ENCODE data around the gene KCNC3.

- TF ChIP-seq, protein P1, sequence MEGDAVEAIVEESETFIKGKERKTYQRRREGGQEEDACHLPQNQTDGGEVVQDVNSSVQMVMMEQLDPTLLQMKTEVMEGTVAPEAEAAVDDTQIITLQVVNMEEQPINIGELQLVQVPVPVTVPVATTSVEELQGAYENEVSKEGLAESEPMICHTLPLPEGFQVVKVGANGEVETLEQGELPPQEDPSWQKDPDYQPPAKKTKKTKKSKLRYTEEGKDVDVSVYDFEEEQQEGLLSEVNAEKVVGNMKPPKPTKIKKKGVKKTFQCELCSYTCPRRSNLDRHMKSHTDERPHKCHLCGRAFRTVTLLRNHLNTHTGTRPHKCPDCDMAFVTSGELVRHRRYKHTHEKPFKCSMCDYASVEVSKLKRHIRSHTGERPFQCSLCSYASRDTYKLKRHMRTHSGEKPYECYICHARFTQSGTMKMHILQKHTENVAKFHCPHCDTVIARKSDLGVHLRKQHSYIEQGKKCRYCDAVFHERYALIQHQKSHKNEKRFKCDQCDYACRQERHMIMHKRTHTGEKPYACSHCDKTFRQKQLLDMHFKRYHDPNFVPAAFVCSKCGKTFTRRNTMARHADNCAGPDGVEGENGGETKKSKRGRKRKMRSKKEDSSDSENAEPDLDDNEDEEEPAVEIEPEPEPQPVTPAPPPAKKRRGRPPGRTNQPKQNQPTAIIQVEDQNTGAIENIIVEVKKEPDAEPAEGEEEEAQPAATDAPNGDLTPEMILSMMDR (IDR thresholded peaks at IDR 0.05), result no peak
- TF ChIP-seq POLR2A (IDR thresholded peaks at IDR 0.05), result no peak
Observed at GRCh38 chr19:50333235-50333736, 4.1 kb upstream of the KCNC3 start.

All from adrenal gland (tissue), 5 donors.